Measurements from ENCODE around the gene VIPR1.

DNA sequence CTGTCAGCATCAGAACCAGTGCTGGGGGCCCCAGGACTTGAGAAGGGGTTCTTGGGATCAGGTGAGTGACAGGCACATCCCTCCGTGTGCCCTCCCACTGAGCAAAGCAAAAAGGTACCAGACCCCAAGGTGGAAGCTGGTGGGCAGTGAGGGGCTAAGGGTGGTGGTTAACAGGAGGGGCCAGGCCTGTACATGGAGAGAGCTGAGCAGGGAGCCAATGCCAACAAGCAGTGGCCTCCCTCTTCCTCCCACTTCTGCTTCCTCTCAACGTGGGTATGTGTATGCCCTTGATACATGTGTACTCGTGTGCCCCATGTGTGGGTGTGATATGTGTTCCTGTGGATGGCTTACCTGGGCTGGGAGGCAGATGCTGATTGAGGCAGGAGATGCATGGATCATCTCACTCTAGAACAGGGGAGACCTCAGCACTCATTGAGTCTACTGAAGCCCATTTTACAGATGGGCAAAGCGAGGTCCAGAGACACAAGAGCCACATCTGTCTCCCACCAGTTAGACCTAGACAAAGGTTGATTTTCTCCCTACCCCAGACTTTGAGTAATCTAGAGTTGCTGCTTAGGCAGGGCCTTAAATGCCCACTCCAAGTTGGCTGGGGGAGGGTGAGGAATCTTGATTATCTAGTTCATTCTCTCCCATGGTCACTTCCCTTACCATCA lies 945 bp downstream of the VIPR1 start:
- no peak for TF ChIP-seq POLR2A (IDR thresholded peaks at IDR 0.05; ENCODE audit: extremely low read depth, insufficient read length)
- TF ChIP-seq, protein P1, sequence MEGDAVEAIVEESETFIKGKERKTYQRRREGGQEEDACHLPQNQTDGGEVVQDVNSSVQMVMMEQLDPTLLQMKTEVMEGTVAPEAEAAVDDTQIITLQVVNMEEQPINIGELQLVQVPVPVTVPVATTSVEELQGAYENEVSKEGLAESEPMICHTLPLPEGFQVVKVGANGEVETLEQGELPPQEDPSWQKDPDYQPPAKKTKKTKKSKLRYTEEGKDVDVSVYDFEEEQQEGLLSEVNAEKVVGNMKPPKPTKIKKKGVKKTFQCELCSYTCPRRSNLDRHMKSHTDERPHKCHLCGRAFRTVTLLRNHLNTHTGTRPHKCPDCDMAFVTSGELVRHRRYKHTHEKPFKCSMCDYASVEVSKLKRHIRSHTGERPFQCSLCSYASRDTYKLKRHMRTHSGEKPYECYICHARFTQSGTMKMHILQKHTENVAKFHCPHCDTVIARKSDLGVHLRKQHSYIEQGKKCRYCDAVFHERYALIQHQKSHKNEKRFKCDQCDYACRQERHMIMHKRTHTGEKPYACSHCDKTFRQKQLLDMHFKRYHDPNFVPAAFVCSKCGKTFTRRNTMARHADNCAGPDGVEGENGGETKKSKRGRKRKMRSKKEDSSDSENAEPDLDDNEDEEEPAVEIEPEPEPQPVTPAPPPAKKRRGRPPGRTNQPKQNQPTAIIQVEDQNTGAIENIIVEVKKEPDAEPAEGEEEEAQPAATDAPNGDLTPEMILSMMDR (IDR thresholded peaks at IDR 0.05; ENCODE audit: low read depth, low read length): no peak
- no peak for TF ChIP-seq MYC (IDR thresholded peaks at IDR 0.05; ENCODE audit: low read depth, low read length)

All from NB4 (cell line).